ENCODE data around the gene RNF41.

RNF41 gene

DNA sequence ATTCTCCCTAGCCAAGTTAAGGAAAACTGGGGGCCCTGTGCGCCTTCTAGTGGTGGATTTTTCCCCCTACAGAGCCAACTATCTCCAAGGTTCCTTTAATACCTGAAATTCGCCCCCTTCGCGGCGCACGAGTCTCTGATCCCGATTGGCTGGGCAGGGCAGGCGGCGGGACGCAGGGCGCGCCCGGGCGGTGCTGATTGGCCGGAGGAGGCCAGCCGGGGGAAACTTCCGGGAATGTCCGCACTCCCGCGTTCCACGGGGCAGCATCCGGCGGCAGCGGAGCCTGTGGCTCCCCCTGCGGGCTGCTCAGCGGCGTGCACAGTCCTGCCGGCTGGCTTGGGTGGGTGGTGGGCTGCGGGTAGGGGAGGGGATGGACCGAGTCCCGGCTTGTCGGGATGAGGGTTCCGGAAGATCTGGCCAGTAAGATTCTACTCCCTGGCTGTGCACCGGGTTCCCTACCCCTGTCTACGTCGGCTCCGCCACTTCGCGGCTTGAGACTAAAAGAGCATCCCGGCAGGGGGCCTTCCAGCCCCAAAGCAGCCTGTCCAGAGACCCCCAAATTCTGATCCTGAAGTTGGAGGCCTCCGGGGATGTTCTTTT, 2.5 kb upstream of the RNF41 start, which contains the start of gene NABP2:
Gene NABP2 (plus strand): TSS at position 241 of the 600 bp plus-strand sequence. CDS start 515 bp downstream, outside the sequence.
- TF ChIP-seq, protein P1, sequence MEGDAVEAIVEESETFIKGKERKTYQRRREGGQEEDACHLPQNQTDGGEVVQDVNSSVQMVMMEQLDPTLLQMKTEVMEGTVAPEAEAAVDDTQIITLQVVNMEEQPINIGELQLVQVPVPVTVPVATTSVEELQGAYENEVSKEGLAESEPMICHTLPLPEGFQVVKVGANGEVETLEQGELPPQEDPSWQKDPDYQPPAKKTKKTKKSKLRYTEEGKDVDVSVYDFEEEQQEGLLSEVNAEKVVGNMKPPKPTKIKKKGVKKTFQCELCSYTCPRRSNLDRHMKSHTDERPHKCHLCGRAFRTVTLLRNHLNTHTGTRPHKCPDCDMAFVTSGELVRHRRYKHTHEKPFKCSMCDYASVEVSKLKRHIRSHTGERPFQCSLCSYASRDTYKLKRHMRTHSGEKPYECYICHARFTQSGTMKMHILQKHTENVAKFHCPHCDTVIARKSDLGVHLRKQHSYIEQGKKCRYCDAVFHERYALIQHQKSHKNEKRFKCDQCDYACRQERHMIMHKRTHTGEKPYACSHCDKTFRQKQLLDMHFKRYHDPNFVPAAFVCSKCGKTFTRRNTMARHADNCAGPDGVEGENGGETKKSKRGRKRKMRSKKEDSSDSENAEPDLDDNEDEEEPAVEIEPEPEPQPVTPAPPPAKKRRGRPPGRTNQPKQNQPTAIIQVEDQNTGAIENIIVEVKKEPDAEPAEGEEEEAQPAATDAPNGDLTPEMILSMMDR (IDR thresholded peaks at IDR 0.05; ENCODE audit: low read depth, low read length, missing control alignments): peak; percentile 66
- DNase-seq (ENCODE audit: low read depth): peak; percentile 88
- peak within 1 kb of the TSS; percentile 60 for H3K4me3 ChIP-seq (ENCODE audit: low read depth, low read length)

DNA sequence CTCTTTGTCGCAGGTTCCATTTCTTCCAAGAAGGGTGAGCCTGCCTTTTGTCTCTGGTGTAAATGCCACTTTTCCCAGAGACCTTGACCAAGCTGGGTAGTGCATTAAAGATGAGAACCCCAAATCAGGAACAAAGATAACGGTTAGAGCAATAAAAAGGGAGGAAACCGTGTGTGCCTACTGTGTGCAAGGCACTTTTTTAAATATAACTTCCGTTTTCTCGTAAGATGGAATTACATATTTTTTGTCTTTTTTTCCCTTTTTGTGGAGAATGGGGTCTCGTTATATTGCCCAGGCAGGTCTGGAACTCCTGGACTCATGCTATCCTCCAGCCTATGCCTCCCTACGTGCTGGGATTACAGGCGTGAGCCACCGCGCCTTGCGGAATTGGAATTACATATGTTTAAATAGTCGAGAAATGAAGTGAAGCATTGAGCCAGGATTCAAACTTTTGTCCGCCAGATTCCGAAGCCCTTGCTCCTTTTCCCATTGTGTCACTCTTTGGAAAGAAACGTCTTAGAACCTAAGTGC, 1.9 kb upstream of the RNF41 start:
- H3K4me3 ChIP-seq (ENCODE audit: low read depth, low read length): peak overlapping the region; percentile 60
- TF ChIP-seq, protein P1 (IDR thresholded peaks at IDR 0.05; ENCODE audit: low read depth, low read length, missing control alignments): no peak
- no peak for DNase-seq (ENCODE audit: low read depth)

- TF ChIP-seq, protein P1 (IDR thresholded peaks at IDR 0.05; ENCODE audit: low read depth, low read length, missing control alignments): no peak
- peak overlapping the region; percentile 95 for H3K4me3 ChIP-seq (ENCODE audit: low read depth, low read length)
- no peak for DNase-seq (ENCODE audit: low read depth)
These were observed 791 bp upstream of the RNF41 start for GRCh38 chr12:56222531-56222895.

GRCh38 chr12:56221232-56221756, 428 bp downstream of the RNF41 start:
- DNase-seq (ENCODE audit: low read depth): no peak
- peak overlapping the region; percentile 95 for H3K4me3 ChIP-seq (ENCODE audit: low read depth, low read length)
- TF ChIP-seq, protein P1 (IDR thresholded peaks at IDR 0.05; ENCODE audit: low read depth, low read length, missing control alignments): no peak

GRCh38 chr12:56220611-56221231, 1.0 kb downstream of the RNF41 start:
- peak; percentile 27 for DNase-seq (ENCODE audit: low read depth)
- TF ChIP-seq, protein P1 (IDR thresholded peaks at IDR 0.05; ENCODE audit: low read depth, low read length, missing control alignments): no peak
- H3K4me3 ChIP-seq (ENCODE audit: low read depth, low read length): peak overlapping the region; percentile 95

DNA sequence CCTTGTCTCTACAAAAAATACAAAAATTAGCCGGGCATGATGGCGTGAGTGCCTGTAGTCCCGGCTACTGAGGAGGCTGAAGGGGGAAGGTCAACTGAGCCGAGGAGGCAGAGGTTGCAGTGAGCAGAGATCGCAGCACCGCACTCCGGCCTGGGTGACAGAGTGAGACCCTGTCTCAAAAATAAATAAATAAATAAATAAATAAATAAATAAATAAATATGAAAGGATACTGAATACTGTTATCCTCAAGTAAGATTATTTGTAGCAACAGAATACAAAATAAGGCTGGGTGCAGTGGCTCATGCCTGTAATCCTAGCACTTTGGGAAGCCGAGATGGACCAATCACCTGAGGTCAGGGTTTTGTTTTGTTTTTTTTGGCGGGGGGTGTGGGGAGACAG, 1.9 kb downstream of the RNF41 start:
- DNase-seq (ENCODE audit: low read depth): no peak
- peak overlapping the region; percentile 95; the same call in 1 of the 2 replicates for H3K4me3 ChIP-seq (ENCODE audit: low read depth, low read length)
- TF ChIP-seq, protein P1 (IDR thresholded peaks at IDR 0.05; ENCODE audit: low read depth, low read length, missing control alignments): no peak

All from GM12864 (cell line).